Chondrocyte (in vitro differentiated cells): ENCODE measurements around the gene PARD3B. TPM values are rescaled to one million over a fixed set of nuclear protein-coding genes. Genes with fewer than 3 reads are reported as not detected.

Experiments used
- DNase-seq: peaks from one replicate; pipeline ENCODE4 v3.0.0; 2021; ENCODE audit warnings: mixed read lengths, low spot score
- H3K27ac Mint-ChIP-seq: one replicate; pipeline ENCODE4 v1.8.0; 2021; ENCODE audit warnings: mild to moderate bottlenecking, moderate library complexity, mixed read lengths; ENCODE audit not compliant: unreplicated experiment
- H3K27me3 Mint-ChIP-seq: 2 replicates; pipeline ENCODE4 v1.8.0; 2021; ENCODE audit warnings: low read depth, mixed read lengths
- H3K36me3 Mint-ChIP-seq: 2 replicates; pipeline ENCODE4 v1.8.0; 2021; ENCODE audit warnings: low read depth, mixed read lengths
- H3K4me1 Mint-ChIP-seq: 2 replicates; pipeline ENCODE4 v1.8.0; 2021; ENCODE audit warnings: low read depth, mild to moderate bottlenecking, mixed read lengths
- H3K4me3 Mint-ChIP-seq: one replicate; pipeline ENCODE4 v1.8.0; 2021; ENCODE audit warnings: mild to moderate bottlenecking, moderate library complexity, mixed read lengths; ENCODE audit not compliant: unreplicated experiment
- H3K9me3 Mint-ChIP-seq: 2 replicates; pipeline ENCODE4 v1.8.0; 2021; ENCODE audit warnings: low read depth, mixed read lengths
- total RNA-seq: library from RNA; stranded (reverse); gene quantifications from 3 replicates; pipeline ENCODE4 v1.2.1, GENCODE V29; 2021
- TF ChIP-seq, protein P1 (sequence below): fragments of 200-600 bp; sonication (generic); IDR thresholded peaks from 2 replicates; pipeline ENCODE4 v1.5.0; 2021; ENCODE audit warnings: antibody characterized with exemption, mild to moderate bottlenecking, moderate library complexity

Gene PARD3B
- total RNA-seq, 1 donor from 2014 or later: 24.9 TPM

DNA sequence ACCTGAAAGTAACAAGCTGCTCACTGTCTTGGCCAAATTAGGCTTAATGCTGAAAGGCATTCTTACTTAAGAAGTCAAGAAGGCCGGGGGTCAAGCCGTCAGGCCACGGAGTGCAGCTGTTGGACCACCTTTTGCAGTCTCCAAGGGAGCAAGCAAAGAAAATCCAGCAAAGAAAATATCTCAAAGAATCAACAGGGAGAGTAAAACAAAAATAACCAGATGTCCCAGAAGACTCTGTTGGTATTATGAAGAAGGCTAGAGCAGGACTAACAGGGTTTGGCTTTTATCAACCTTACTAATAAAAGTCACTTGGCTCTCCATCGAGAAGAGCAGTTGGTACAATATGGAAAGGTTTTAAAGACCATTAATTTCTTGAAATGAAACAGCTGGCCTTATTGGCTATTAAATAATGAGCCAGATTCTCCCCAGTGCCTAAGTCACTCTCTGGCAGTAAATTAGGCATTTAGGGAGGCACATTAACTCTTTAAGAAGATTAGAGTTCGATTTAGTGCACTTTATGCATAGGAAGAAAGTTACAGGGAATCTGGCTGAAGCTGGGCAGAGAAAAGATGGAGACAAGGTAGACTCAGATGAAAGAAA lies 1026.2 kb downstream of the PARD3B start:
- H3K36me3 Mint-ChIP-seq: peaks cover 6% of the 10 kb centered on the region
- H3K27ac Mint-ChIP-seq: no peak overlapping the region

DNA sequence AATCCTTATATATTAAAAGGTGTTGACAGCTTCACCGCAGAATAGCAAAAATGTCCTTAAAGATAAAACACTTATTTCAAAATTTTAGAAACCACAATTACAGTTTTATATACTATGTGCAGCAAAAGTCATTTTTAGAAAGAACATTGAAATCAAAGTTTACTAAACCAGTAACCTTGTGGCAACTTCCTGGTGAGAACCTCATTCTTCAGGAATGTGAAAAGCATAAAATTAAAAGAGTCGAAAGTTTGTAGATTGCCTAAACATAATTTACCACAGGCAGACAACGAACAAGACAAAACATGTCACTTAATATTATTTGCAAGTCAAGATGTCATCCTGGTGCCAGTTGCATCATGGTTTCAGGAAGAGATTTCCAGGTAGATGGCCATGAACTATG lies 1028.7 kb downstream of the PARD3B start:
- peaks cover 11% of the 10 kb centered on the region for H3K36me3 Mint-ChIP-seq
- no peak overlapping the region for H3K4me3 Mint-ChIP-seq
- H3K27me3 Mint-ChIP-seq: no peaks in the 10 kb centered on the region
- TF ChIP-seq, protein P1, sequence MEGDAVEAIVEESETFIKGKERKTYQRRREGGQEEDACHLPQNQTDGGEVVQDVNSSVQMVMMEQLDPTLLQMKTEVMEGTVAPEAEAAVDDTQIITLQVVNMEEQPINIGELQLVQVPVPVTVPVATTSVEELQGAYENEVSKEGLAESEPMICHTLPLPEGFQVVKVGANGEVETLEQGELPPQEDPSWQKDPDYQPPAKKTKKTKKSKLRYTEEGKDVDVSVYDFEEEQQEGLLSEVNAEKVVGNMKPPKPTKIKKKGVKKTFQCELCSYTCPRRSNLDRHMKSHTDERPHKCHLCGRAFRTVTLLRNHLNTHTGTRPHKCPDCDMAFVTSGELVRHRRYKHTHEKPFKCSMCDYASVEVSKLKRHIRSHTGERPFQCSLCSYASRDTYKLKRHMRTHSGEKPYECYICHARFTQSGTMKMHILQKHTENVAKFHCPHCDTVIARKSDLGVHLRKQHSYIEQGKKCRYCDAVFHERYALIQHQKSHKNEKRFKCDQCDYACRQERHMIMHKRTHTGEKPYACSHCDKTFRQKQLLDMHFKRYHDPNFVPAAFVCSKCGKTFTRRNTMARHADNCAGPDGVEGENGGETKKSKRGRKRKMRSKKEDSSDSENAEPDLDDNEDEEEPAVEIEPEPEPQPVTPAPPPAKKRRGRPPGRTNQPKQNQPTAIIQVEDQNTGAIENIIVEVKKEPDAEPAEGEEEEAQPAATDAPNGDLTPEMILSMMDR: no peak
- H3K27ac Mint-ChIP-seq: peak overlapping the region; percentile 35
- no peak for DNase-seq
- peaks cover 10% of the 10 kb centered on the region for H3K4me1 Mint-ChIP-seq
- peaks cover 19% of the 10 kb centered on the region for H3K9me3 Mint-ChIP-seq

More for the DNA sequence above, 1026.2 kb downstream of the PARD3B start:
- H3K4me1 Mint-ChIP-seq: peaks cover 16% of the 10 kb centered on the region
- TF ChIP-seq, protein P1: no peak
- H3K9me3 Mint-ChIP-seq: peaks cover 11% of the 10 kb centered on the region
- H3K27me3 Mint-ChIP-seq: no peaks in the 10 kb centered on the region
- H3K4me3 Mint-ChIP-seq: no peak overlapping the region
- DNase-seq: no peak

DNA sequence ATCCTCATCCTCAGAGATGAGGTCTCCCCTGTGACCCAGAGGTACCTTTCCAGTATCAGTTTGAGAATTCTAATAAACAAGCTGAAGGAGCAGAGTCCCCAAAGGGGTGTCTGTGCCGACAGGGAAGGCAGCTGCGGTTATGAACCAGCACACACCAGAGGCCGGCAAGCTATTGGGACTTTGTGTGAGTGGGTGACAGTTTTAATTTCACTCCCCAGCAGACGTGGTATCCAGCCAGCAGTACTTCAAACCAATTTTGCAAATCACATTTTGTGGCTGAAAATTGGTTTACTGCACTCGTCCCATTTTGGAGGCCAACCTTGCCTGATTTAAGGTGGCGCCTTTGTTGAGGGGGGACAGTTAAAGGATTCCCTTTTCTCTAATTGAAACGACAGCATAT lies 1034.1 kb downstream of the PARD3B start:
- no peak overlapping the region for H3K27ac Mint-ChIP-seq
- no peak overlapping the region for H3K4me3 Mint-ChIP-seq
- TF ChIP-seq, protein P1: no peak
- no peaks in the 10 kb centered on the region for H3K27me3 Mint-ChIP-seq
- no peak for DNase-seq
- H3K36me3 Mint-ChIP-seq: peaks cover 13% of the 10 kb centered on the region
- peaks cover 19% of the 10 kb centered on the region for H3K9me3 Mint-ChIP-seq
- H3K4me1 Mint-ChIP-seq: peaks cover 15% of the 10 kb centered on the region

DNA sequence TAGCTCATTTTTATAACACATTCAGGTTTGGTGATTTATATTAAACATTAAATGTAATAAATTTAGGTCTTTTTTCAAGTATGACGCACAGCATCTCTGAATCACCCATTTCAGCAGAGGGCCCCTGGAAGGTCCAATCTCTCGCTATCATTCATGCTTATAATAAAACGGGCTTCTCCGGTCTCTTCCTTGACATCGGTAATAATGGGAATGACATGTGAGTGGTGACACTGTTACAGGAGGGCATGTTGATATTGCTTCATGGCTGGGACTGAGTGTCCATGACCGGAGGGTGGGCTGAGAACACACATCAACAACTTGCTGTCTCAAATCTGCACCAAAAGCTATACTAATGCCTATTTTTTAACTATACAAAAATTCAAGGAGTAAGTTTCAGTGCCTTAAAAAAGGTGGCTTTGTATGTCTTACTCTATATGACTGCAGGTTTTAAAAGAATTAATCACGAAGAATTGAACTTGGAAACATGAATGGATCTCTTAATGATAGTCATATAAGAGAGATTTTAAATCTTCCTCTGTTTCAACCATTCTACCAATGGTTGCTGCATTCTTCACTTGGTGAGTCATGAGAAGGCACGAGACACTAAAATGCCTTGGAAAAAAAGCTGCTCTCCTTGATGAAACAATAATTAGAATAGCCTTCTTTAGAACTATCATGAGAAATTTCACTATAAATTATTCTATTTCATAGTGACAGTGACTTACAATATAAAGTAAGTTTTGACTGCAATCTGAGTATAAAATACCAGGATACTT lies 1035.1 kb downstream of the PARD3B start:
- Mint-ChIP-seq H3K36me3 (peaks cover 13% of the 10 kb centered on the region), H3K4me1 (peaks cover 22% of the 10 kb centered on the region), H3K9me3 (peaks cover 17% of the 10 kb centered on the region), H3K27ac (peak overlapping the region; percentile 74), H3K4me3 (no peak overlapping the region), H3K27me3 (no peaks in the 10 kb centered on the region)
- DNase-seq: no peak
- TF ChIP-seq, protein P1: no peak

DNA sequence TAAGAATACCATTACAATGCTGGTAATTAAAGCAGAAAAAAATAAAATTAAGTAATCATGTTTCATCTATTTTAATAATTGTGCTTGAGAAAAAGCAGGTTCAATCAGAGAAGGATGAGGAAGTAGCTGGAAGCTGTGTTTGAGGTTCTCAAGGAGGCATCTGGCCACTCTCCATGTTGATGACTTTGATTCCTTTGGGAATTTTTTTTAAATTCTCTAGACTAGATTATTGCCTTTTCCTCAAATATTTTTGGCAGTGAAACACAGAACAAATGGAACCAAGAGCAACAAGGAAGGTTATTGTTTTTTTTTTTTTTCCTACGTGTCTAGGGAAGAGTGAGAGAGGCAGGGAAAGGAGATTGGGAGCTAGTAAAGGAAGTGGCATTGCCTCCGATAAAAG lies 1037.1 kb downstream of the PARD3B start:
- Mint-ChIP-seq H3K9me3 (no peaks in the 10 kb centered on the region), H3K4me1 (peaks cover 31% of the 10 kb centered on the region)

More for the DNA sequence above, 1037.1 kb downstream of the PARD3B start:
- Mint-ChIP-seq H3K36me3 (peaks cover 2% of the 10 kb centered on the region), H3K27me3 (no peaks in the 10 kb centered on the region), H3K27ac (peak overlapping the region; percentile 5), H3K4me3 (no peak overlapping the region)
- DNase-seq: no peak
- TF ChIP-seq, protein P1: no peak
